Forelimb muscle (tissue), 1 donor: ENCODE data around the gene COPB2. TPM values are rescaled to one million over a fixed set of nuclear protein-coding genes. Genes with fewer than 3 reads are reported as not detected.
"Not testable (repeated sequence)": the region's sequence is repeated elsewhere in the genome, so short reads cannot be mapped to it uniquely, and the experiment has no call there.

Experiments
- DNase-seq: peaks from one replicate; pipeline ENCODE4 v3.0.0-alpha.2; 2013; ENCODE audit warnings: low read depth
- polyA plus RNA-seq: library from polyadenylated mRNA; unstranded; fragments of 120-200 nt; gene quantifications from one replicate; pipeline ENCODE4 v1.2.1, GENCODE V29; 2013; ENCODE audit not compliant: insufficient read length

COPB2 gene
- polyA plus RNA-seq, 1 donor = 90.8 TPM

DNA sequence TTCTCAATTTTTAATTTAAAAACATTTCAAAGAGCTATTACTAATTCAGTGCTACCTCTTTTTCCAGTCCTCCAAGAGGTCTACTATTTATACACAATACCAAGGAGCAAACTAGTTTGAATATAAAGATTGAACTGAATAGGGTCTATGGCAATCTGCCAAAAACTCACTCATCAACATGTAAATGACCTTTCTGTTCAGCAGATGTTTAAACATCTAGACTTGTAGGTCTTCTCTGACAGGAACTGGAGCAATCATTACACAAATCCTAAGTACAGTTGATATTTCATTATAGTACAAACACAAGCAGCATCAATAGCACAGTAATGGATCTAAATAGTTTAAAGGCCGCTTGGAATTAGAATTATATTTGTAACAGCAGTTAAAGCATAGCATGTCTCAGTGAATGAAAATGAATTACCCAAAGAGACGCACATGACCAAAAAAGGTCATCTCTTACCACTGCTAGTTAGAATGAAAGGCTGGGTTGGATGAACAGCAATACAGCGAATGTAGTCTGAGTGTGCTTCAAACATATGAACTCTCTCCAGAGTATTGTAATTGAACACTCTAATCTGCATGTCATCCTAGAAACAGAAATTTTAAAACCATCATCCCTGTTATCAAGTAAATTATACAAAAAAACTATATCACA is 10.7 kb downstream of the COPB2 start:
- no peak for DNase-seq

DNA sequence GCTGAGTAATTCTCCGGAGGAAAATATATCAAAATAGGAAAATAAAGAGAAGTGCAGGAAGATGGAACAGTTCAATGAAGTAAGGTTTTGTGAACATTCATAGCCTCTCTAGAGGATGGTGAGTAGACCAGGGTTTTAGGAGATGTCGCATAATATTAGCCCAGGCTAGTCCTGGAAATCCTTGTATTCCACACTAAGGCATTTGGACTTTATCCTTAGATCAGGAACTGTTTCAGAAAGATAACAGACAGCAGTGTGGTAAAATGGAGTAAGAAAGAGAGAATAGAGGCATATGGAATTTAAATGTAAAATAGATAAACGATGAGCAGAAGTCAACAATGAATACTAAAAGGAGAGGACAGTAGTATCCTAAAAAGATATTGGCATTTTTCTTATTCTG is 12.1 kb downstream of the COPB2 start:
- DNase-seq = no peak

DNA sequence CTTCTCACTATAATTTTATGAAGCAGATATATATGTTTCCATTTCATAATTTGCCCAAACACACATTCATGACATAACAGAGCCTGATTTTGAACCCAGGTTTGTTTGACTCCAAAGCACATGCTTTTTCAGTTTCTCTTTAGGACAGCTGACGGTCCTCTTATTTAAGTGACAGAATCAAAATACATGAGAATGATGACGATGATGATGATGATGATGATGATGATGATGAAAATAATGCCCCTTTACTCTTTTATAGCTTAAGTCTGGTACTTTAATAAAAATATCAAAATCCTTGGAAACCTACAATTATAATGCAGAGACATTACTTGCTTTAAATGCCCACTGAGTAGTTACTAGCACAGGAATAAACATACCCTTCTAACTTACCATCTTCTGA is 15.3 kb downstream of the COPB2 start:
- no peak for DNase-seq

DNA sequence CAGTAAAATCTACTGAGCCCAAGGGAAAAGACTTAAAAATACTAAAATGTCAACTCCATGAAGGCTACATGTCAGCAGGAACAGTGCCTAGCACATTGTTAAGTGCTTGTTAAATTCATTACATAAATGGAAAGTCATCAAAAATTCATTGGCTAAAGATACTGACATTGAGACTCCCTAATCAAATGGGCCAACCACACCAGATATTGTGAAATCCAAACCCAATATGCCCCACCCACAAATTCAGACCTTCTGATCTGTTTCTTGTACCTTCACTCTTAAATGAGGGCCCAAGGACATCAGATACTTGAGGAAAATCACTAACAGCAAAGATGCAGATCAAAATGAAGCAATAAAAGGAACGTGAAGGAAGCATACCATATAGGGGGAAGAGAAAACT is 24.9 kb downstream of the COPB2 start:
- DNase-seq = no peak

DNA sequence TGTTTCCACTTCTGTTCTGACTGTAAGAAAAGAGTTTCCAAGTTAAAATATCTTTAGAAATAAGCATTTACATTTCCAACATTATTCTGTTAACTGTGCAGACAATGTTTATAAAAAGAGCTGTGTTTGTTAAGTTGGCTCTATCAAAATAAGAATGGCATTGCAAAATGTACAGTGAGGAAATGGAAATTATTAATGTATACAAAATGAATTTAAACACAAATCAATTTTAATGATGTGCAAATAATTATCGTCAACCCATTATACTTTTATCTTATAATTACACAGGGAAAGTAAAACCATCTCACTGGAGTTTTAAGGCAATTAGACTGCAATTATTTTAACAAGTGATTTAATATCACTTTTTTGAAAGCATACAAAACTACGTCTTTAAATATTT is 28.2 kb downstream of the COPB2 start:
- DNase-seq = no peak

DNA sequence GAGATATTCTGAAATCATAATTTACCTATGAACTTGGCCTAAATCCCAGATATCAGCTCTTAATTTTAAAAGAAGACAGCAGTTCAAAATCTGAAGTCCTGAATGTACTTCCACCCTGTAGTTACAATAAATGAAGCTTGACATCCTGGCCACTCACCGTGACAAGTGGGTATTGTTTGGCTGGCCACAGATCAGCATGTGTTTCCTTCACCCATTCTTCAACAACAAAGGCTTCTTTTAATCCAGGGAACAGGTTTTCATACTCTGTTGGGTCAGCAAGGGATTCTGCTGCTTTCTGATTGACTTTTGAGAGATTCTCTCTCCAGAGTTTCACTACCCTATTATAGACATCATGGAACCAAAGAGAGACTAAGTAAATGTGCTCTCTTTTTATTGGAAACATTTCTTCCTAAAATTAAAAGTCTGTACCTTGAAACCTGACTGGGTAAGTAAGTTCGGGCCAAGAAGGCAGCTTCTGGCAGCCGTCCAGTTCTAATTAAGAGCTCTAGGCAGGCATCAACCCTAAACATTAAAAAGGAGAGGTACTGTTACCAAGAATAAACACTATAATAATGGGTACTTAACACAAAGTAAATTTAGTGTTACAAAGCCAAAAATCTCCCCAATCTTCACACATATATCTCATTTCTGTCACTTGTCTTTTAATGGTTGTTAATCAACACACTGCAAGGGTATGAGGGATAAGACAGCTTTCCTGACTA is 30.4 kb downstream of the COPB2 start:
- DNase-seq = no peak

DNA sequence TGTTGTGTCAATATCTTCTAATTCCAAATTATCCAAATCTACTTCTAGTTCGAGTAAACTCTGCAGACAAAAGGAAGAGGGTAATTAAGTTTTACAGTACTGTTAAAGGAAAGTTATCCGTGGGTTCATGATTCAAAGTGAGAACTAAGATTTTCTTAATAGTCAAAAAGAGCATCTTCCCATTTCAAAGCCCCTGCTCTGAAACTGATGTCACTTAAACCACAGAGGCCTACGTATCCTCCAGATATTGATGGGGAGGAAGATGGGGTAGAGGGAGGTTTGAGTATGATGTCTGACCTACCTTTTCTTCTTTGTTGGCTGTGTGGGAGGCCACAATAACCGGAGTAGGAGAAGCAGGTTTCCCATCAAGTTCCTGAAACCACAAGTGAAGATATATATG is 31.5 kb downstream of the COPB2 start:
- no peak for DNase-seq

DNA sequence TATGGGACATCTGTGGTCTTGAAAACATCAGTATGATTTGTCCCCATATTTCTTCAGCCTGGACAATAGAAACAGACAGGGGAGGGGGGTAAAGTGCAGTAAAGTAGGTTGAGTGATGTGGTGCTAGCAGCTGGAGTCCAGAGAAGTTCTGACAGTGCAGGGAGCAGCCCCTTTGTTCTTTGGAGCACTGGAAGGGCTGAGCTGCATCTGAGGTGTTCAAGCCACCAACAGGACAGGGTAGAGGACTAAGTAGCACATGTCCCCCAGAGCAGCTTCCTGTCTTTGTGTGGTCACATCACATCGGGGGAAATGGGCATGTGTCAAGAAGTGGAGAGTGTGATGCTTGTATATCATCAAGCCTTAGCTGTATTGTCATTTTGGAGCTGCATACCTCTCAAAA is 33.6 kb downstream of the COPB2 start:
- DNase-seq = no peak

DNA sequence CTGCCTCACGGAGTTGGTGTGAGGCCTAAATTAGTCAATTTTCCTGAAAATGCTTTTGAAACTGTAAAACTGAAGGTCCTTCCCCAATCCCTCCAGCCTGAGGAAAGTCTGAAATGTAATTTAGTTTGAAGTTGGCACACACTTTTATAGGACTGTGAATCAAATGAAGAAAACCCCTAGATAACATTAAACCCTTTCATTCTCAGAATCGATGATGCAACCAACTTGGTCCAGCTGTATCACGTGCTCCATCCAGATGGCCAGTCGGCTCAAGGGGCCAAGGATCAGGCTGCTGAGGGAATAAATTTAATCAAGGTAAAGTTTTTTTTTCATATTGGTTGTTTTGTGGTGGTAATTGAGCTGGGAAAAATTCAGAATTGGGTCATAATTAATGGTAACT is 34.0 kb downstream of the COPB2 start:
- no peak for DNase-seq

DNA sequence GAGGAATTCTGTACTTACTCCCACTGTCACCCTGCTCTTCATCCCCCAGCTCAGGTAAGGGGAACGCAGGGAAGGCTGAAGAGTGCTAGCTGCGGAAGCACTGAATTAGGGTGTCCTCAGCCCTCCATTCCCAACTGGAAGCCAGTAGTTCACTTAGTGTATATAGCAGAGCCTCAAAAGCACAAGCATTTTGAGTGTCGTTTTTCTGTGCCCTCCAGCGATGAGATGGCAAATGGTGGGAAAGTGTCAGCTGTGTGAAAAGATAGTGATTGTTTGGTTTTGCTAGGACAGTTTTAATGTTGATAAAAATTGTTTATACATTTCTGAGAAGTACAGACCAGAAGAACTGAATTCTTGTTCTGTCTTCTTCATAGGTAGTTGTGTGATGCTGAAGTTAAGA is 34.8 kb downstream of the COPB2 start:
- DNase-seq = no peak

DNA sequence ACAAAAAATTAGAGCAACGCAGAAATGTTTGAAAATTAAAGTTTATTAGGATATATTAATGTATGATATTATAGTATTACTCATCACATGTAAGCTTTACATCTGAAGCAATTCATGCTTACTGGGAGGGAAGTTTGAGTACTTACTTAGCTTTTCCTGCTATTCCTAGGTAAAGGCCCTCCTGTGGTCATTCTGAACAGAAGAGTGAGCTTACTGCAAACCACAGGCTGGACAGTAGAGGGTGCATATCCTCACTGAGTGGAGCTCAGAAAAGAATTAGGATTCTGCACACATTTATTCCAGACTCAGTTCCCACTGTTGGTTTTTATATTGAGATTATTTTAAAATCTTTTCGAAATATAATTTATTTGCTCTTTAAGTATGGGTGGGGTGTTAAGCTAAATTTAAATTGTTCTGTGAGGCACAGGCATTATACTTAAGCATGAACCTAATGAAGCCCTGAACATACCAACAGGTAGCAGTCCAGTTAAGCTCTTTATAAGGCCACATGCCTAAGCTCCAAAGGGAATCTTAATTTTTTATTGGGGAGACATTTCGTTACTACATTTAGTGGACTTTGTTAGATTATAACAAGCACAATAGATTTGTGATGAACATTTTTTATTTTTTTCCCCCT is 35.4 kb downstream of the COPB2 start:
- no peak for DNase-seq

DNA sequence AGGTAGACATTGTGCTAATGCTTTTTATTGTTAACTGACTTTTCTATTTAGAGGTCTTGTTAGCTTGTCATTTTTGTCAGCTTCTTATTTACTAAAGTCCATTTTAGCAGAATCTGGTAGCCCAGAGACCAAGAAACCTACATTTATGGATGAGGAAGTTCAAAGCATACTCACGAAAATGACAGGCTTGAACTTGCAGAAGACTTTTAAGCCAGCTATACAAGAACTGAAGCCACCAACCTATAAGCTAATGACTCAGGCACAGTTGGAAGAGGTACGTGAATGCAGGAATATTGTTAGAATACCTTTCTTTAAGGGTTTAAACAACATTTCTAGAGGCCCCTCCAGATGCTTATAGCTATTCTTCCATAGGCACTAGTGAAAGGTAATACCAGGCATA is 42.7 kb downstream of the COPB2 start:
- no peak for DNase-seq

DNA sequence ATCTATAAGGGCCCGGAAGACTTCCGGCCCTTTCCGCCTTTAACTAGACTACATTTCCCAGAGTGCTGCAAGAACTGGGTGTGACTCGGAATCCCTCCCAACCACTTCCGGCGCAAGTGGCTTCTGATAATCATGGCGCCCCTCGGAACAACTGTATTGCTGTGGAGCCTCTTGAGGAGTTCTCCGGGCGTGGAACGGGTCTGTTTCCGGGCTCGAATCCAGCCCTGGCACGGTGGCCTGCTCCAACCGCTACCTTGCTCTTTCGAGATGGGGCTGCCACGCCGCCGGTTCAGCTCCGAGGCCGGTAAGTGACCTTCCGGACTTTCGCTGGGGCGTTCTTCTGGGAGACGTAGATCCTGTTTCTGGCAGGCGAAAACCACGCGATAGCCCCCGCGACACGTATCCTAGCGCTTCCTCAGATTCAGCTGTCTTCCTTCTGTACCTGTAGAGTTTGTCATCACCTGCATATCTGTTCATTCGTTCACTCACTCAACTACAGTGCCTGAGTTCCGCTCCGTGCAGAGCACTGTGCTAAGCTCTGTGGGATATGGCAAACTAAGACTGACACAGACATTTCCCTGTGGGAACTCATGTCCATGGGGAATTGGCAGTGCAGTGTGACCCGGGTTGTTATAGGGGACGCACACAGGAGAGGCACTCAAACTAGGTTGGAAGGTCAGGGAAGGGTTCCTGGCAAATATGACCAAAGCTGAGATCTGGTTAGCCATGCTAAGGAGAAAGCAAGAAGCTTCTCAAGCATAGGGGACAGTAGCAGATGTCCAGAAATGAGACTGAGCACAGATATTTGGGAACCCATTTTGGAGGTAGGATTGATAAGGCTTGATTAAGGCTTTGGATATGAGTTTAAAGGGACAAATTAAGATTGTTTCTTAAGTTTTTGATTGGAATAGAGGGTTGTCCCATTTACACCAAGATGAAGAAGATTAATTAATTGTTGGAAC is 45.3 kb downstream of the COPB2 start, which contains the start of gene MRPS22:
TSS of gene MRPS22 (plus strand) at position 126 of the 962 bp plus-strand sequence. CDS start at position 133, 7 bp downstream.
- peak; percentile 80 for DNase-seq

DNA sequence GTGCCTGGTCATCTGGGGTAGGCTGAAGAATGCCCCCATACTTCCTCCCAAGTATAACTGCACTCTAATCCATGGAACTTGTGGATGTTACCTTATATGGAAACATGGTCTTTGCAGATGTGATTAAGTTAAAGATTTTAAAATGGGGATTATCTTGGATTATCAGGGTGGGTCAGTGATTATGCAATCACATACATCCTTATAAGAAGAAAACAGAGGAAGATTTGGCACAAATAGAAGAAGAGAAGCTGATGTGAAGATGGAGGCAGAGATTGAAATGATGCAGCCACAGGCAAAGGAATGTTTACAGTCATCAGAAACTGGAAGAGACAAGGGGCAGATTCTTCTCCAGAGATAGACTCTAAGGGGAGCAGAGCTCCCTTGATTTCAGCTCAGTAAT is 47.4 kb downstream of the COPB2 start:
- DNase-seq = no peak

DNA sequence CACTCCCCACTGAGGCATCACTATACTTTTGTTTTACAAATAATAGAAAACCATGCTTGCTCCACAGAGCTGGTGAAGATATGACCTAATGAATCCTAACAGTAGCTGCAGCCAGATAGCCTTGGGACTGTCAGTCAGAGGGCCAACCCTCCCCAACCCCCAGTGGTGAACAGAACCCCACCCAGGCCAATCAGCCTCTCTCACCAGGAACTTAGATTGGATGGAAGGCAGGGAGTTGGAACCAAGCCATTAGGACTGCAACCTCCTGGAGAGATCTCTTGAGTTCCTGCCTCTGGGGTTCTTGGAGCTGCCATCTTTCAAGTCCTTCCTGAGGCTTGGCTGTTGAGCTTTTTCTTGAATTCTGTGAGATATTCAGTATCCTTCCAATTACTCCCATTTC is 48.7 kb downstream of the COPB2 start:
- DNase-seq = no peak

DNA sequence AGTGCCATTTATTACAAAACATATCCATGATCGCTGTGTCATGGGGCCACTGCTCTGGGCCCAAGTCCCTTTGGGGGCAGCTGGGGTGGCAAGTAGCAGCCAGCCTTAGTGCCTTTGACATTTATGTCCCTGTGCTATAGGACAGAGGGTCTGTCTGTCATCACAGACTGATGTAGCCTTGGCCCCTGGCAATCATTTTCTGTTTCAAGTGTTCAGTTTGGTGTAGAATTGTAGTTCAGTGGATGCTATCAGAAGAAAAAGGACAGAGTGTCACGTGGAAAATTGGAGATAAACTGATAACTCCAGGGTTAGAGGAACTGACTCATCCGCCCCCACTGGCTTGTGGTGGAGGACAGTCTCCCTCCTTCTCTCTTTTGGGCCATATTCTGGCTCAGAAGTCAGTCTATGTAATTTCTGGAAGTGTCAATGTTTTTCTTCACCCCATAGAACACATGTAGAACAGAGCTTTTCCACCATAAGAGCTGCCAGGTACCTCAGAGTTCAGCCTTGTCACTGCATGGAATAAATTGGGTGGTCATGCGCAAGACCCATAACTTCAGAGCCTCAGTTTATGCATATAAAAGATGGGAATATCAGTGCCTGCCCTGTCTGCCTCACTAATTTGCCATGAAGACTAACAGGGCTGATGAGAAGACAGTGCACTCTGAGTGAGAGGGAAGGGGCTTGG is 50.1 kb downstream of the COPB2 start:
- DNase-seq = no peak

DNA sequence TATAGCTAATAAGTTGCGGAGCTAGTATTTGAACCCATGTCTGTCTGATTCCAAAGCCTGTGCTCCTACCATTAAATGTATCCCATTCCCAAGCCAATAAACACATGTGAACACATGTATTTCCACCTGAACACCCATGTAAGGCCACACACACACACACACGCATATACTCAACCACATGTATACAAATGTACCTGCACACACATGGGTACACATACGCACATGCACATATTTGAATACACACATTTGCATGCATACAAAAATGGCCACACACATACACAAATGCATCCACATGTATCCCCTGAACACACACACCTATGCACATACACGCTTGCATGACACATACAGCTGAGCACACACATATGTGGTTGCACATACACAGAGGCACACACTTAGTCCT is 51.0 kb downstream of the COPB2 start:
- no peak for DNase-seq

DNA sequence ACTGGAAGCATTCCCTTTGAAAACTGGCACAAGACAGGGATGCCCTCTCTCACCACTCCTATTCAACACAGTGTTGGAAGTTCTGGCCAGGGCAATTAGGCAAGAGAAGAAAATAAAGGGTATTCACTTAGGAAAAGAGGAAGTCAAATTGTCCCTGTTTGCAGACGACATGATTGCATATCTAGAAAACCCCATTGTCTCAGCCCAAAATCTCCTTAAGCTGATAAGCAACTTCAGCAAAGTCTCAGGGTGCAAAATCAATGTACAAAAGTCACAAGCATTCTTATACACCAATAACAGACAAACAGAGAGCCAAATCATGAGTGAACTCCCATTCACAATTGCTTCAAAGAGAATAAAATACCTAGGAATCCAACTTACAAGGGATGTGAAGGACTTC is 54.8 kb downstream of the COPB2 start:
- DNase-seq = not testable (repeated sequence)

DNA sequence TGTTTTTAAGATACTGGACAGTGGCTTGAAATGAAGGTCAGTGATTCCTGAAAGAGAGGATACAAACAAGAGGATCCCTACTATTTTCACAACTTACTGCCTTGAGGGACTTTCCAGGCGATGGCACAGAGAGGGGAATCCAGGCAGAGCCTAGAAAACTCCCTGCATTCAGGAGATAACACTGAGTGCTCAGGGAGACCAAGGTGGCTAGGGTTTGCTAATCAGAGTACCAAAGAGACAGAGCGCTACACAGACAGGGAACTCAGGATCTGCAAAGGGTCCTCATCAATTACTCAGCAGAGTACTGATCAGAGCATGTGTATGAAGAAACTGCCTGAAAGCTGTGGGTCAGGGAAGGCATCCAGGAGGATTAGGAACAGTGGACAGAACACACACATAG is 57.4 kb downstream of the COPB2 start:
- no peak for DNase-seq

DNA sequence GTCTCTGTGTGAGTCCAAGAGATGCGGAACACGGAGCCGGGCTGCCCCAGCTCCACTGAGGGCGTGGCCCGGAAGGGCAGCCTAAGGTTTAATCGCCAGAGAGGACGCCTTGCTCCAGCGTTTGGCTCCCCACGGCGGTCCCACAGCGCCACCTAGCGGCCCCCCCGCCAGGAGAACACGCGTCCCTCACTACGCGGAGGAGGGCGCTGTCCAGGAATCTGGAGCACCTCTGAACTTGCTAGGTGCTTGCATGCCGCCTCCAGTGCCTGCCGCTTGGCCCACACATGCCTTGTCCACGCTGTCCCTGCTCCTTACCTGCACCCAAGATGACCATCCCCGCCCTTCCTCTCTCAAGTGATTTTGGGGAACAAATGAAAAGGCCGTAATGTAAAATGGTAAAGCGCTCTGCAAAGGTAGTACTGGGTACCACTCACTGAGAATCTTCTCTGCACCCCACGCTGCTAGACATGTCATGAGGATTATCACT is 60.0 kb downstream of the COPB2 start:
- no peak for DNase-seq

DNA sequence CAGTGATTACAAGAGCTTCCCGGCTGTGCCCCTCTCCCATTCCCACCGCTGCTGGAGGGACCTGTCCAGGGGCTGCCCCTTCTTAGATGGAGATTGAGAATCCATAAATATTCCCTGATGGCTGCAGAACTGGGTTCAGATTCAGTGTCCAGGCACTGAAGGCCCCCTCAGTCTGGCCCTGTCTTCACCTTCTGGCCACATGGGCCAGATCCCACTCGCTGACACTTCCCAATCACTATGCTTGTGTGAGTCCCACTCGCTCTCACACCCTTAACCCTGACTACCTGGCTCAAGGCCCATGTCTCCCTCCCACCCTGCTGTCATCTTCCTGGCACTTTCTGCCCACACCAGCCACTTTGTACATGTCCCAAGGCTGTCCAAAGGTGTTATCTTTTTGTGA is 61.1 kb downstream of the COPB2 start:
- DNase-seq = no peak
